HL-60/S4 treated with retinoic acid at 250 ng/mL for 4 days and 3 days (cell line): ENCODE data around the gene CCDC51.
"Not testable (repeated sequence)": the region's sequence is repeated elsewhere in the genome, so short reads cannot be mapped to it uniquely, and the experiment has no call there.

Source experiments
- in situ Hi-C: fragments of 300-500 bp; cut with MboI; formaldehyde crosslinking; loops from 2 replicates; pipeline ENCODE4 v1.7.0; 2022; ENCODE audit warnings: low sequenced_read_pairs

Gene CCDC51

DNA sequence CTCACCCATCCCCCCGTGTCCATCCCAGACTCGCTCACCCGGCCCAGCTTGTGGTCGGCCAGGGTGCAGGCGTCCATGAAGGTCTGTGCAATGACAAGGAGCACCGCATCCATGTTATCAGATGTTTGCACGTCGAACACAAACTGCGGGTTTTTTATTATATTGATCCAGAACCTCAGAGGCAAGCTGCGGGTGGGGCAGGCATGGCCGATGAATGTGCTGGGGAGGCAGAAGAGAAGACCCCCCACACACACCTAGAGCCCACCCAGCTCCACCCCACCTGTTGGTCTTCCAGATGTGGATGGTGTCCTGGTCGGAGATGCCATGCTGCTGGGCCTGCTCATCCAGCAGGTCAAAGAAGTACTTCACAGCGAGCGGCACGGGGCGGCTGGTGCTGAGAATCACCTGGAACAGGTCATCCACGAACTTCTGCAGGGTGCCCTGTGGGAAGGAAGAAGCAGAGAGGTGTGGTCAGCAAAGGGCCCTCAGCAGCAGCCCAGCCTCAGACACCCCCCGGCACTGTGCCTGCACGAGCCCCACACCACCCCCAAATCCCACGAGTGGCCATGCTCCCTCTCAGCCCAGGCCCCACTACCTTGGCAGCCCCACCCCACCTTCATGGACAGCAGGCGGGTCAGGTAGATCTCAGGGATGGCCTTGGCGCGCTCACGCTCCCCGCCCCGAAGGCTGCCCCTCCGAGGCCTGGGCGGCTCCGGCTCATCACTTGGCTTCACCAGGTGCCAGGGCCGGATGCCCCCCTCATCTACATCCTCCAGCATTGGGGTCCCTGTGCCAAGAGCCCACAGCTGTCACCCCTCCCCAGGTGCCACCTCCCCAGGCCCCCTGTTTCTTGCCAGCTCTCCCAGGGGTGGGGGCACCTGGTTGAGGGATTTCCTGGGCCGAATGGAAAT is 30.4 kb downstream of the CCDC51 start:
- in situ Hi-C loops, result no loop called here

GRCh38 chr3:48408823-48409281 is 31.1 kb downstream of the CCDC51 start:
- in situ Hi-C loops, result no loop called here

GRCh38 chr3:48407542-48408099 is 32.3 kb downstream of the CCDC51 start:
- in situ Hi-C loops, result no loop called here

DNA sequence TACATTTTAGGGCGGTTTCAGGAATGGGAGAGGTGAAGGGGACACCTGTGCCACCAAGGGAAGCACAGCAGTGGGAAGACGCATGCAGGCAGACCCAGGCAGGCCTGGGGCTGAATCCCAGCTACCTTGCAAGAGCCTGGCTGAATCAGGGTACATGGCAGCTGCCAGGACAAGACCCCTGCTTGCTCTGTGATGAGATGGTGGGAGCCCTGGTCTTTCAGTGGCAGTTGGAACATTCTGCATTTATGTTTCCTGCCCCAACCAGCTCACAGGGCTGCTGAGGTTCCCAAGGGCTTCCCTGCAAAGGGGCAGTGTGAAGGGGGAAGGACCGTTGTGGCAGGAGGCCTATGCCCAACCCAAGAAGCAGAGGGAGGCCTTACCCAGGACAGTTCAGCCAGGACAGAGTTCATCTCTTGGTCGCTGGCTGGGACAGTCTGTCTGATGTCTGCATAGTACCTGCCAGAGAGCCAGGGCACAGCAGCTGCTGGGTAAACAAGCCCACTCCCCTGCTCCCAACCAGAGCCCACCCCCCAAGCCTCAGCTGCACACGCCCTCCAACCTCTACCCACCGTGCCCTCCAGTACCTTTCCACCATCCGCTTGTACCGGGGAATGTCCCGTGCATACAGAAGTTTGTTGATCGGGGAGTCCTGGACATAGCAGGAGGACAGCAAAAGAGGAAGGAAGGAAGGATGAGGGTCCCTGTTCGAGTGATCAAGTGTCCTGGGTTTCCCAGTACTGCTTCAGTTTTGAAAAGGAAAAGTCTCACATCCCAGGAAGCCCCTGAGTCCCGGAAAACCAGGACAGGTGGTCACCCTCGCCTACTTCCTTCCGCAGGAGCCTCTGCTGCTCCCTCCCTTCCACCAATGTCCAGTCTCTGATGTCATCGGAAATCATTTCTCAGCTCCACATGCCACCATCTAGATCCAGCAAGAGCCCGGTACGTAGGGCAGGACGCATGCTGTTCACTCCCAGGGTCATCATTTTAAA is 33.2 kb downstream of the CCDC51 start:
- in situ Hi-C loops, result no loop called here

DNA sequence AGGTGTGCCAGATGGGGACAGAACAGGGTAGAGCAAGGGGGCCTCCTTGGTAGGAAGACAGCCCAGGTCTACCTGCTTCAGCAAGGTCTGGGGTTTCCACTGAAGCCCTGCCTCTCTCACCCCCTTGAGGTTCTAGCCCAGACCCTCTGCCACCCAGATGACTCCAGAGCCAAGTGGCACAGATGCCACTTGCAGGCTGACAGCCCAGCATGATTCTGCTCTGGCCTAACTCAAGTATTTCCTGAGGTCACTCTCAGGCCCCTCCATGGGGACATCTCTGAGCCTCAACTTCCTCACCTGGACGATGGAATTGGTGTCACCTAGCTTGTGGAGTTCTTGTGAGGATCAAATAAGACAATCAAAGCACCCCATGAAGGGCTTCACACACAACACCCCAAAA is 33.9 kb downstream of the CCDC51 start:
- in situ Hi-C loops, result no loop called here

DNA sequence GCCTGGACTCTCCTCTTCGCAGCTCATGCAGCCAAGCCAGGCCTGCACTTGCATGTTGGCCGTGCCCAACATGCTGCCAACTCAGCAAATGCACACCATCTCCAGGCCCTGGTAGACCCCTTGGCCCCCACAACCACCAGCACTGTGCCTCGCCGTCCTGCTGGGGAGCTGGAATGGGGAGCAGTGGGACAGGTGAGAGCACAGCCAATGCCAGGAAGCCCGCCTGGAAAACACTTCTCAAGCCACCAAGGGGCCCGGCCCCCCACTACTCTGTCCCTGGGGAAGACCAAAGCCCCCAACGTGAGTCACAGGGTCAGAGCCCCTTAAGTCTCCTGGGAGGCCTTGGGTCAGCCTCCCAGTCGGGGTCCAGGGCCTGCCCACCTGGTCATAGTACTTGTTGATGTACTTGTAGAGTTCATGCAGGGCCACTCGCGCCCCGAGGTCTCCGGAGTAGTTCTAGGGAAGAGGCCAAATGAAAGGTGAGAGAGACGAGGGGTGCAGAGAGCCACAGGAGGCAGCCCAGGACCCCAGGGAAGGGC is 34.5 kb downstream of the CCDC51 start:
- in situ Hi-C loops, result no loop called here

DNA sequence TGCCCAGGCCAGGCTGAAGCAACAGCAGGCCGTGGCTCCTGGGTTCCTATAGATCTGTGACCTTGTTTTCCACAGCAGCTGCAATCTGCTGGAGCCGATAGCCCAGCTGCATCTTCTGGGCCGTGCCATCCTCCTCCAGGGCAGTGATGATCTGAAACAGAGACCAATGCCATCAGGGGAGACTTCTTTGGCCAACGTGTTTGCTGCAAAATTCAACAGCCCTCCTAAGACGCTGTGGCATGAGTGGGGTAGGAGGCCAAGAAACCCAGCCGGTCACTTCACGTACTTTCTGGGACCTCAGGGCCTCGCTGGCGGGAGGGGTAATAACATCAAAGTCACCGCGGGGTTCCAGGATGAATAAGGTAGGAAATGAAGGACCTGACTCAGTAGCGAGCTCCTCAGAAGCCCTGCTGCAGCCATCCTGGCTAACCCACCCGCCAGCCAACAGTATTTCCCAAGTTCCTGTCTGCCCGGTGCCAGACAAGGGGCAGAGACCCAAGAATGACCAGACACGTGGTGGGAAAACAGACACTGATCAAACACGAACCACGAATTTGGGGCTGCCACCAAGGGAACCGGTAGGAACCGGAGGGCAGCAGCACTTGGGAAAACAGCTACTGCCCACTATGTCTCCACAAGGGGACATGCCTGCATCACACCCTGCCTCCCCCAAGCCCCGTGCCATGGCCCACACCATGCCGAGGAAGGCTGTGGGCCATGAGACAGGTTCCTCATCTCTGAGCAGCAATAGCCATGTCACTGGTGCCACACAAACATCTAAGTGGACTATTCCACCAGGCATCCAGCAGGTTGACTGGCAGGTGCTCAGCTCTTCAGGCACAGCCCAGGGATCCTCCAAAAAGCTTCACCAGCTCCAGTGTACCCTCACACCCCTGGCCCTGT is 35.2 kb downstream of the CCDC51 start:
- in situ Hi-C loops, result no loop called here

- in situ Hi-C loops, result no loop called here
Observed at GRCh38 chr3:48403533-48404439, 36.1 kb downstream of the CCDC51 start.

DNA sequence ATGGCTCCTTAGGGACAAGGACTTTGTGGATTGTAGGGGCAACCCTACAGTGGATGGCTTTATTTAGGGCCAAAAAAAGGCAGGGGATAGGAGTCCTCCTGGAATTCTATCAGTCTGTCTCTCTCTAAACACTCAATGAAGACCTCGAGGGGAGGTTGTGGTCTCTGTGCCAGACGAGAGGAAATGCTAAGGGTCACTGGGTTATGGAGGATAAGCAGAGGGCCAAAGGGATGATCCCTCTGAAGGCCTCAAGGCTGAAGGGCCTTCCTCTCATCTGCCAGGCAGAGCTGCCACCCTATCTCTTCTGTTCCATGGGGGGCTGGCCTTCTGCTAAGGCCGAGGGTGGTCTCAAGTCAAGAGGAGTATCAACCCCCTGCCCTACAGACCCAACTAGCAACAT is 37.0 kb downstream of the CCDC51 start:
- in situ Hi-C loops, result no loop called here

DNA sequence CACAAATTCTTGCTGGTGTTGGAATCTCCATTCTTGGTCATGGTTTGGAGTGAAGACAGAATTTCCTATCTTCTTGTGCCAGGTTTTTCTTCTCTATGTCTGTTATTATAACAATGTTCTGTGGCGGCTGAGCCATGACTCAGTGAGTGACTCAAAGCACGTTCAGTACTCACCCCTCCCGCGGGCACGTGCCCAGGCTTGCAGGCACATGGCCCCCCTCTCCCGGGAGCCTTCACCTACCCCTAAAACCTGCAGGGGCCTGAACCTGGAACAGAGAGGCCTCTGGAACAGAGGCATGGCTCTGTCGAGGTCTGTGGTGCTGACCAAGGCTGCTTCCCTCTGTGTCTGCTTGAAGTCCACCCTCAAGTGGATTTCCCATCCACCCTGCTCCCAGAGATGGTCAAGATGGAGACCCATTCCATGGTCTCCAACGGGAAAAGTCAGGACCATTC is 37.6 kb downstream of the CCDC51 start:
- in situ Hi-C loops, result no loop called here

DNA sequence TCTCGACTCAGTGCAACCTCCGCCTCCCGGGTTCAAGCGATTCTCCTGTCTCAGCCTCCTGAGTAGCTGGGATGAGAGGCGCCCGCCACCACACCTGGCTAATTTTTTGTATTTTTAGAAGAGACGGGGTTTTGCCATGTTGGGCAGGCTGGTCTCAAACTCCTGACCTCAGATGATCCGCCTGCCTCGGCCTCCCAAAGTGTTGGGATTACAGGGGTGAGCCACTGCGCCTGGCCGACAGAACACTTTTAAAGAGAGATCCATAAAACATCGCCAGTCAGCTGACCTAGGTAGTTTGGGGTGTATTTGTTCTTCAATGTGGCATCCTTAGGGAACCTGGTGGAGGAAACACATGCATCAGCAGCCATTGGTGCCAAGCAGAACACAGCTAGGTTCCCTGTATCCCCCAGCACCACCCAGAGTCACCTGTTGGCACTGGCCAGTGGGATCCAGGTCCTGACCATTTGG is 38.5 kb downstream of the CCDC51 start:
- in situ Hi-C loops, result not testable (repeated sequence)

- in situ Hi-C loops, result no loop called here
Observed at GRCh38 chr3:48400824-48401433, 39.0 kb downstream of the CCDC51 start.

DNA sequence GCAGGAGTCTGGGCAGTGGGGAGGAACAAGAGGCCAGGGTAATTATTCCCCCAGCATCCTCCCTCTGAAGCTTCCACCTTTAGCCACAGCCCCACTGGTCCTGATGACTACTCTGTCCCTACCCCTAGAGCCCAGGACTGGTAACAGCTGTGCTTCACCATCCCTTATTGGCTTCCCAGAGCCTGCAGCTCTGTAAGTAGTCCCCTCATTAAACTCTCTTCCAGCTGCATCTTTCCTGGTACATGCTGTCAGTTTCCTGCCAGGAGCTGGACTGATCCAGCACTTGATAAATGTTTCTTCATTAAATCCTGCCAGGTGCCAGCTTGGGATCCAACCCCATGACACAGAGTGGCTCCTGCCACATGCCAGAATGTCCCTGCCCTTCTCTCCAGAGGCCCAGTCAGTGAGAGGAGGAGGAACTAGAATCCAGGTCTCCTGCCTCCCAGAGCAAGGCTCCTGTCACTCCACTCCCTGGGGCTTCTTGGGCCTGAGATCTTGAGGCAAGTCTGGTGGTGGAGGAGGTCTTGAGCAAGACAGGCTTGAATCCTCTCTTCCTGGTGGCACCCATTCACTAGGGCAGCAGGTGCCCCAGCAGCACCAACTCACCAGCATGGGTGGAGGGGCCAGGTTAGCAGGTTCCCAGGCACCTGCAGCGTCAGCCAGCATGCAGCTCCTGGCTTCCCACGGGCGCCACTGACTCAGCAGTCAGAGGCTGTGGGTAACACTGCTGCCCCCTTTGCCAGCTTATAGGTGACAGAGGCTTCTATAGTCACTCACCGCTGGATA is 40.3 kb downstream of the CCDC51 start:
- in situ Hi-C loops, result no loop called here

DNA sequence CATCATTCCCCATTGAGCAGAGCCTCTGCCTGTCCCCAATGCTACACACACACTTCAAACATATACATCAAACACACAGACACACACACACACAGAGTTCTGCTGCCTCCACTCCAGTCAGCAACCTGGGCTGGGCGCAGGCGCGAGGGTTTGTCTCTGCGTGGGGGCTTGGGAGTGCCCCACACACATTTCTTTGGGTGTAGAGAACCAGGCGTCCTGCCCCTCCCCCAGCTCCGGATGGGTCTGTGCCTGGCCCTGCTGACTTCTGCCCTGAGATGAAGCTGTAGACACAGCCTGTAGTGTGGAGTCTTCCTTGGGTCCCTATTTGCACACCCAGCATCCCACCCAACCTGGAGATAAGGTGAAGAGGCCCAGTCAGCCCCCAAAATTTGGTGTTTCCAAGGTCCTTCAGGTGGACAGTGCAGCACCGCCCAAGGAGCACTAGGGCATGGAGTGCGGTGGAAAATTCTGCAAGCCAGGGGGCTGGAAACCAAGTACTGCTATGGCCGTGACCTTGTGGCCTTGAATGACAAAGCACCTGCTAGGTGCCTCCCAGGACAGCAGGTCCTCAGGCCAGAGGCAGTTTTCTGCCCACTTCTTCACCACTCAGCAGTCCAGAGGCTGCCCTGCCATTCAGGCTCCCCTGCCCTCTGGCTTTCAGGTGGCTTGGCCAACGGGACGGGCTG is 41.1 kb downstream of the CCDC51 start:
- in situ Hi-C loops, result no loop called here

GRCh38 chr3:48397767-48398681 is 41.9 kb downstream of the CCDC51 start:
- in situ Hi-C loops, result no loop called here

GRCh38 chr3:48395714-48396113 is 44.2 kb downstream of the CCDC51 start:
- in situ Hi-C loops, result no loop called here
